Tongue (tissue), 3 donors: ENCODE data around the gene CRHBP. TPM values are rescaled to one million over a fixed set of nuclear protein-coding genes. Genes with fewer than 3 reads are reported as not detected.

Experiments used
- DNase-seq: peaks from one replicate; pipeline ENCODE4 v3.0.0-alpha.2; 2015
- small RNA-seq: library from RNA; depleted of rRNA; stranded (forward); fragments of <200 nt; gene quantifications from one replicate; pipeline ENCODE3, GENCODE V24; 2014; ENCODE audit warnings: low replicate concordance
- total RNA-seq: library from RNA; depleted of rRNA; stranded (reverse); fragments of >200 nt; gene quantifications from one replicate; pipeline ENCODE4 v1.2.3, GENCODE V29; 2014

CRHBP gene
- total RNA-seq, 1 donor from 2014 or later: not detected

- peak; percentile 55 for DNase-seq
Measured at GRCh38 chr5:77015938-77016569, 63.2 kb downstream of the CRHBP start.

GRCh38 chr5:77016962-77017361 is 64.1 kb downstream of the CRHBP start:
- no peak for DNase-seq

GRCh38 chr5:77017668-77018067 is 64.8 kb downstream of the CRHBP start:
- DNase-seq: no peak

Small RNA genes lying within 50 kb of the gene (small RNA-seq; reads per million reads assigned to genes)
- gene RNU6ATAC36P: not detected

Other genes with a start within 250 kb of the CRHBP start
- gene F2R, start 236.9 kb upstream of the CRHBP start, total RNA-seq: 38.8 TPM
- 2.3 TPM for gene F2RL1, start 134.0 kb upstream of the CRHBP start, total RNA-seq
- gene S100Z, start 103.0 kb upstream of the CRHBP start, total RNA-seq: 2.1 TPM
- 29.1 TPM for gene AGGF1, start 77.4 kb downstream of the CRHBP start, total RNA-seq
- gene ZBED3, start 134.2 kb downstream of the CRHBP start, total RNA-seq: 5.5 TPM